GM19328 (cell line): ENCODE data around the gene PALLD.

Experiments
- ATAC-seq: cut with Tn5 transposase; IDR thresholded peaks from one replicate; pipeline ENCODE4 v1.9.1; 2021; ENCODE audit warnings: mild to moderate bottlenecking, moderate library complexity; ENCODE audit not compliant: unreplicated experiment

PALLD gene

DNA sequence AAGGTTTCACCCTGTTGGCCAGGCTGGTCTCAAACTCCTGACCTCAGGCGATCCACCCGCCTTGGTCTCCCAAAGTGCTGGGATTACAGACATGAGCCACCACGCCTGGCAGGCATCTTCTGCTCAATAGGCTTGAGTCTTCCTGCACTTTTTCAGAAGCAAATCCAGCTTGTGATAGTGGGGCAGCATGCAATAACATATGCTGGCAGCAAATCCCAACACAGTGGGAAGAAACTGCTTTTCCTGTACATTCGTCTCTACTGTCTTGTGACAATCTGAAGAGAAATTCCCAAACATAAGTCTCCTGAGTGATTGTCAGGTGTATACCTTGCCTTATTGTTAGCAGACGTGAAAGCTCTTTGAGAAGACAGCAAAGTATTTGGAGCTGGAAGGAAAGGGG, 145.7 kb downstream of the PALLD start:
- no peak for ATAC-seq

DNA sequence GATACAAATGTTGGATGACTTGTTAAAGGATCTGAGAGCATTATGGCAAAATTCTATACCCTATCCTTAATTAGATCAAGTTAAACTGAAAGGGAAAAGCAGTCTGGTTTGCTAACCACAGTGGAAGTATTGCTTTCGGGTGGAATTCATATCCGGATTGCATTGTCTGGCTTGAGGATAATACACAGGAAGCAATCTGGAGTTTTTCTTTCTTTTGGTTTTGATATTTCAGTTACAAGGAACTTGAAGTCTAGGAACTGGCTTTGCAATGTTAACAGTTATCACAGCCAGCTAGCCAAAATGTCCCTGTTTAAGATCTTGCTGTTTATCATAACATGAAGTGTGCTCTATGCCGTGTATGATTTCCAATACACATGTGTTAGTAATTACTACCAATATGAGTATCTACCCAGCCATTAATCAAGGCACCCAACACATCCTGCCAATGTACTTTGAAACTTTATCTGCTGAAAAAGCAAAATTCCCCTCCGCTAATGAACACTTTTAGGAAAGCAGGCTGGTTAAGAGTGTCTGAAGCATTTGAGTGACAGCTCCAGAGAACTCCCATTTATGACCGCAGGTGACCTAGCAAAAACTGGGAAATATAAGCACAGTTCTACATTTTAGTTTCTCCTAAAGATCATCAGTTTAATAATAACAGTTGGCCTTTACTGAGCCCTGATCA, 146.4 kb downstream of the PALLD start:
- ATAC-seq = no peak

DNA sequence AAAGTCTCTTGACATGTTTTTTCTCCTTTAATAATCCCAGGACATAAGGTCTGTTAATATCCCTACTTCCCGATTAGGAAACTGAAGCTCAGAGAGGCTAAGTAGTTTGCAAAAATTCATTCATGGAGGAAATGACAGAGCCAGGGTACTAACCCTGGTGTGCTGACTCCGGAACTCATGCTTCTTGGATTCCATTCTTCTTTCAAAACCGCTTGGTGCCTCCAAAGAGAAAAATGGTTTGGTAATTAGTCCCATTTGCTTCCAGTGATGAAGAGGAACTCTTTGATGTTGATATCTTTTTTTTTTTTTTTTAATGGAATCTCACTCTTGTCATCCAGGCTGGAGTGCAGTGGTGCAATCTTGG, 146.9 kb downstream of the PALLD start:
- no peak for ATAC-seq

DNA sequence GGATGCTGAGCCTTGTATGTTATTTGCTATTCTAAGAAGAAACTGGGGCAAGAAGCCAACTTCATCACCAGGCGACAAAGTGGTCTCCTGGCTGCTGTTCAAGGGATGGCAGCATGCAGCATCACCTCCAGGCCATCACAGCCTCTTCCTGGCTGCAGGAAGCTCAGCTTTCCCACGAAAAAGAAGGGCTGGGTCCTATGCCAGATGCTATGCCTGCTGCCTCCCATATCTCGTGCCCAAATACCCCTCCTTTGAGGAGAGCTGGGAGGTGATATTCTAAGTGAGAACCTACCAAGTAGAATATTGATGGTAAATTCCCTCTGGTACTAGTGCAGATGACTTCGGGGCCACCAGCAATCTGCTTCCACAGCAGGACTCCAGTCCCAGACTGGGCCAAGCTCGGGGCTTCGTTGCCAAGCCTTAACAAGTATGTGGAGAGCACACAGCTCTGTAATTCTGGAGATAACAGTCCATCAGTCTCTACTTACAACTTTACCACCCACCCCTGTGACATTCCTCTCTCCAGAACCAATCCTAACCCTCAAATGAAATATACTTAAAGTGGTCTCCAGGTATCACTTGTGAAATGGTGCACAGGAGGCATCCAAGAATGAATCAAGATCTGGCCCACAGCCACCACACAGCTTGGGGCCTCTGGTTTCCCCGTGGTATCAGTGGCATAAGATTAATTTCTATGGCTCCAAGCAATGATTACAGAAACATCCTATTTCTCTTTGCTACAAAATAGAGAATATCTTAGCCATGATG, 149.3 kb downstream of the PALLD start:
- no peak for ATAC-seq

DNA sequence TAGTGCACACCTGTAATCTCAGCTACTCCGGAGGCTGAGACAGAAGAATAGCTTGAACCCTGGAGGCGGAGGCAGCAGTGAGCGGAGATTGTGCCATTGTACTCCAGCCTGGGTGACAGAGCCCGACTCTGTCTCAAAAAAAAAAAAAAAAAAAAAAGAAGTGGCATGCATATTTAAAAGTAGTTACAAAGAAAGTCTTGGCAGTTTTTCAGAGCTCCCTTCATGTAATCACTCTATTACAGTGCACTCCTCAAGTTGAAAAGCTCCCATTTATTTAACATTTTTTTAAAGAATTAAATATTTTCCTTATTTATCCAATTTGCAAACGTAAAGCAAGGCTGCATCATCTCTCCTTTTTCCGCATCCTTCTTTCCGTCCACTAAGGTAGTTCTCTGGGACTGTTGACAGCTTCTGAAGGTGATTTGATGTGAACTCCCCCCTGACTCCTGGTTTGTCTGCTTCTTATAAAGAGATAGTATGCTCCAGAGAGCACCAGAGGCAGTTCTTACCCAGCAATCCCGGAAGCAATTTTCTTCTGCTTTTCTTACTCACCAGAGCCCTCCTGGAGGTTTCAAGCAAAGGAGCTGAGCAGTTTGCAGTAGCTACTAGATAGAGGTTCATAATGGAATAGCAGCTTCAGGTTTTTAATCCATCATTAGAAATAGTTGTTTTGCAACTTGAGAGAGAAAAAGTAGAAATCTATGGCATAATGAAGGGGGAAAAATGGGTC, 151.0 kb downstream of the PALLD start:
- ATAC-seq = no peak

DNA sequence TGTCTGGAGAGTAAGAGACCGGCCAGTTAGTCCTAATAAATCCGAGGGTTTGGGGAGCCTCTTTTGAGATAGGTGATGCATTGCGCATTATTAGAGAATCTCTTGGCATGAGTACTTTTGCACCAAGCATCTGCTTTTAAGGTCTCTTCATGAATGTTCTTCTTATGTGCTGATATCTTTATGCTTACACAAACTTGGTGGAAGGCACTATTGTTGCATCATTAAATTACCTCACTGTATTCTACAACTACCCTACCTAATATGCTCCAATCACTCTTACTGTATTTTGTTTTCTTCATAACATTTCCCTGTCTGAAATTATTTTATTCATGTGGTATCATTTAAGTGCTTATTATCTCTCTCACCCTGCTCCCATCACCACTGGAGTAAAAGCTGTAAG, 151.6 kb downstream of the PALLD start:
- no peak for ATAC-seq

DNA sequence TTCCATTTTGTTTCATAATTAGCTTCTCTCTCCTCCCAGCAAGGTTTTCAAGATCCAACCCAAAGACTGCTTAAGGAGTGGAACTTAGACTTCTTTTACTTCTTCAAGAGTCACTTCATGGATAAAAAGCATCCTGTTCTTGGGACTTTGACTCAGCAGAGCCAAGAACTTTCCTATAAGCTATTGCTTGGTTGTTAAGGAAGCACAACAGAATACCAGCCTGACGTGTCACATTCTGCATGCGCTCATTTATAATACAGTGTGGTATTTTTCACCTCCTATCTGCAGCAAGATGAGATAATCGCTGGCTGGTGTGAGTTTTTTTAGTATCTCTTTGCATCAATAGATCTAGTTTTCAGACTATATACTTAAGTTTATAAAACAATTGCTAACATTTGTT, 152.1 kb downstream of the PALLD start:
- no peak for ATAC-seq

DNA sequence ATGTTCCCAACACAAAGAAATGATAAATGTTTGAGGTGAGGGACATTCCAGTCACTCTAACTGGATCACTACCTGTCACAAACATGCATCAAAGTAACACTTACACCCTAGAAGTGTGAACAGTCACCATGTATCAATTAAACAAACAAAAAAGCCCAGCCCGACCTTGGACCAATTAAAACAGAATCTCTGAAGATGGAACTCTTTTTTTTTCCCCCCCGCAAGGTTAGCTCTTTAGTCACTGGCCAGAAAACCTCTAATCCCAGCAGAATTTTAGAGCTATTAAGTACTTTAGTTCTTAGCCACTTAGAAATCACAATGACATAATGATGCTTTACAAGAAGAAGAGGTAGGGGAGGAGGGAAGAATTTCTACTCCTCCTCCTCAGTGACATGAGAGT, 154.5 kb downstream of the PALLD start:
- ATAC-seq = no peak

DNA sequence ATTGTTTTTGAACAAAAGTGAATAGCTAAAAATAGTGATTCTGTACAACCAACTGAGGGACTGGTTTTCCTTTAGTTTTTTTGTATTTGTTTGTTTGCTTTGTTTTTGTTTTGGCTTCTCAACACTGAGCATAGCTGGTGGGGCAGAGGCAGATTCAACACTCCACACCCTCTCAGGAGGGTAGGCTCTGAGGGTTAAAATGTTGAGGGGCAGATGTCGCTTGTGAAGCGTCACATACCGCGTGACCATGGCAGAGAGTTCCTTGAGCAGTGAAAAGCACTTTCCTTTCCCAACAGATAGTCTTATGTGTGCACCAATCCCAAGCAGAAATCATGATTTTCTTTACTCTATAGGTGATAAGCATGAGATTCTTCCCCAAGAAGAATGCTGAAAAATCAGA, 155.0 kb downstream of the PALLD start:
- no peak for ATAC-seq

DNA sequence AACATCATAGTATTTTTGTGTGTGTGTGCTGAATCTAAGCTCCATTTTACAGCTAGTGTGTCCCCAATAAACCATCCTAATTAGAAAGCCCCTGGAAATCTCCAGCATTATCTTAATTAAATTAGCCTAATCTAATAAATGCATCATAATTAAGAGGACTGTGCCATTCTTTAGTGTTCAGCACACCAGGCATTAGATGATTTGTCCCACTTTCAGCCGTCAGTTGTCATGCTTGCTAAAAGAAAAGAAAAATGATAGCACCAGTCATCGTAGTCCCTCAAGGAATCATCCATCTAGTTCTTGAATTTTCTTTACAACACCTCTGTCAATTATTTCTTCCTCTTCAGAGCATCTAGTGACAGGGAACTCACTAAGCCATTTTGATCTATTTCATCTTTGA, 155.9 kb downstream of the PALLD start:
- no peak for ATAC-seq

DNA sequence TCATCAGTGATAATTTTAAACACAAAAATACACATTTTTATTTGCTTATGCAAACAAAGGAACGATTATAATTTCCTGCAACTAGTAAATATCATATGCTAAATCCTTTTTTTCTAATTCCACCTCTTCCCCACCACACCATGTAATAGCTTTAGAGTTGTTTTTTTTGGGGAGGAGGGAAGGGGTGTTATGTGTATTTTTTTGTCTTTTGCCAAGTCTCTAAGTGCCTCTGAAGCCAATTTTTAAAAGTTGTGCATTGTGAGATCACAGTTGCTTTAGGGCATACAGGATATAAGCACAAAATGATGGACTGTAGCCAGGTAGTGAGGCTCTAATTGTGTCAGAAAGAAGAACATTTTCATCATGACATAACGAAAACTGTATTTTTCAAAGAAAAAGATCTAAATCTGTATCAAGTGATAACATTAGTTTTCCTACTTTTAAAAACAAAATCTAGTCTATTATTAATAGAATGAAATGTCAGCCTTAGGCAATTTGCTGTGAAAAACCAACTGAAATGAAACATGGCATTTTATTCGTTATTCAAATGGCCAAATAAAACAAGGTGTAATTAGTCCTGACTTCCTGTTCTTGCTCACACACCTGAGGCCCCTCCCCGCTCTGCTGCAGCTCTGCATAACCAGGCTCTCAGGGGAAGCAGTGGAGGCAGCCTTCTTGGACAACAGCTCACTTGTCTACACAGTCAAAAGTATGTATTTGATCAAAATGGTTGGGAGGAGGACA, 157.4 kb downstream of the PALLD start:
- no peak for ATAC-seq

DNA sequence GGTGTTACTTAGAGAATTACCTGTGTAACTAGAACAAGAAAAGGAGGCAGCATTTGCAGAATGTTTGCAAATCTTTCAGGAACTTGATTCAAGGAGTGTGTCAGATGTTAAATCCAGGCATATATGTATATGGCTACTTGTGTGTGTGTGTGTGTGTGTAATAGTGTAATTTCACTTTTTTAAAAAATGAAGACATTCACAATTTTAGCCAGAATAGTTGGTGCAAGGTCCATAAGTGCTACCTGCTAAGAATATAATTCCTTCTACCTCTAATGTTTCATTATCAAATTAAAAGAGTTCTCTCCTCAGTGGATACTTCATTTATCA, 158.0 kb downstream of the PALLD start:
- ATAC-seq = no peak

DNA sequence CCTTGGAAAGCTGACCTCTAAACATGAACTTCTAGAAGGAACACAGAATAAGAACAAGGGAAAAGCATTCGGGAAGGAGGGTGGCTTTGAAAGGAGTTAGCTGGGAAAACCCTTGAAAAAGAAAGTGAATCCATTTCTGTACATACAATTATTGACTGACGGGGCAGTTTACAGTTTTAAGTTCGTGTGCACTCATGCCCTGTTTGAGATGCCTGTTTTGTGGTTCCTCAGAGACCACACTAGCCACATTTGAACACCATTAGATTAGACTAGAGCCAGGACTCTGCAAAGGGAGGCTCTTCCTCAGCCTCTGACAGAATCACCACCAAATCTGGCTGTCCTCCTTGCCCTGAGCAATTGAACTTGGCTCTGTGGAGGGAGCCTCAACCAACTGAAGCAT, 158.3 kb downstream of the PALLD start:
- ATAC-seq = no peak

DNA sequence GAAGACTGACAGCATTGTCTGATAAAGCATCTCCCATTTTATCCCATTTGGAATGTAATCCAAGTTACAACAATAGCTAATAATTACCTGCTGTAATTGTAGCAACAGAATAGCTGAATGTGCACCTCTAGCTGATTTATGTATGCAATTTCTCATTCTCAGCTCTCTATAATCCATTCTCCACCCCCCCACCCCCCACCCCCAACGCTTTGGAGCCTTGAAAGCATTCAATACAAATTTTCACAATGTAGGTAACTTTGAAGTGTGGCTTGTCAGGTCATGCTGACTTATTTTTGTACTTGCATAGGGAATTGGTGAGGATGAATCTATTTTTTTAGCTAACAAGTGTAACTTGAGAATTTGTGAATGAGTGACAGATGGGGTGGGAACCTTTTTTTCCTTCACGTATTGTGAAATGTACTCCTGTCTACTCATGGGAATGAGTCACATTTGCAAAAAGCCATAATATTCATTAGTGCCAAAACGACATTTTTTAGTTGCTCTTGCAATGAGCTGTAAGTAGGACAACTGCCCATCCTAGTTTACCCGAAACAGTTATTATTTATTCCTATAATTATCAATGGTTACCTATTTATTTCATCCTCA, 159.3 kb downstream of the PALLD start:
- ATAC-seq = no peak

DNA sequence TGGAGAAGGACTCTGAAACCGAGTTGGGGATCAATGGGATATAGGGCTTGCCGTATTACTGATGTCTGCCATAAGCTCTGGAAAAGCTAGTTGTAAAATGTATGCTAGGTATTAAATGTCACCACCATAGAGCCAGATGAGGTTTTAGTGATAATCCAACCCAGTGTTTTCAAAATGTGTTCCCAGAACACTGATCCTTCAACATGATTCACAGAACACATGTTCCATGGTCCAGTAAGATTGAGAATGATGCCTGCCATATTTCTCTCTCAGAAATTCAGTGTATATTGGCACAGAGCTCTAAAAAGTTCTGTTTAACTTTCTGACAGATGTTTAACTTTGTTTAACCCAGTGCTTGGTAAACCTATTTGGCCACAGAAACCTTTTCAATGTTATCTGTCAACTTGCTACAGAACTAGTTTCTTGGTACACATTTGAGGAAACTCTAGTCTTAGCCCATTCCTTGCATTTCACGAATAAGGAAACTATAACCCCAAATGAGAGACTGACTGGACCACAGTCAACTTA, 160.2 kb downstream of the PALLD start:
- no peak for ATAC-seq

DNA sequence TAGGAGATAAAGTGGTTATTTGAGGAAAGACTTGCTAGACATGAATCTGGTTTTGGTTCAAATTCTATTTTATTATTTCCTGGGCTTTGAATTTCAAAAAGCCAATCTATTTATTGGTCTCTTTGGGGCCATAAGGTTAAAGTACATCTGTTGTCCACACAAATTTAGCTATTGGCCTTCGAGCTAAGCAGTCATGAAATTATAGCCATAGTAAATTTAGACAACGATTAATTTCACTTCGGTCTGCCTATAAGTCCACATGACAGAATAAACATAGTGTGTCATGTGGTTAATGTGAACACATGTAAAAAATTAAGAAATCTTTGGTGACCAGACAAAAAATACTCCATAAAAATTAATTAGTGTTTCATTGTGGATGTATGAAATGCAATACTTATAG, 161.9 kb downstream of the PALLD start:
- no peak for ATAC-seq

DNA sequence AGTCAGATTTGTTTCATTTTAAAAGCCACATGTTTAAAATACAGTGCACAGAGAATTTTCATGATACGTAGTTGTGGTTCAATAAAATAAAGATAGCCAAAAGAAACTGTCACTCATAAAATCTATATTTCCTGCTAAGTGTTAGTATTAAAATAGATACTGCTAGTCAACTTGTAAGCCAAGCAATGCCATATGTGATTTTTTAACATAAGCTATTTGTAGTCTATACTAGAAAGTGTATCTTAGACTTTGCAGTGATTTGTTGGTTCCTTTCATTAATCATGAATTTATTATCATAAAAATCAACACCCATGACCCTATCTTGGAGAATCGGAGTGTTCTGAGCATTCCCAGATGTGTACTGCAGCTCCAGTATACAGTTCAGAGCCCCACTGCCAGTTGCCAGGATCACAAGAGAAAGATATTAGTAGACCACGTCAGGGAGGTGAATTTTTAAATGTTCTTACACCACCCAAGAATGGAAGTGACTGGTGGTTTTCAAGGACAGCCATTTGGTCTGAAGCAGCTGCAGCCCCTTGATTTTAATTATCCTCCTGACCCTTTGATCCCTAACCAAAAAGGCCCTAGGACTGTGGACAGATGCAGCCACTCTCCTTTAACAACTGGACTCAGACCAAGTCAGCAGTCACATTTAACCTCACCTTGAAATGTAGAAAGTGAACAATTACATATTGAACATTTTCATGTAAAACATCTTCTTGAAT, 163.1 kb downstream of the PALLD start:
- ATAC-seq = no peak

DNA sequence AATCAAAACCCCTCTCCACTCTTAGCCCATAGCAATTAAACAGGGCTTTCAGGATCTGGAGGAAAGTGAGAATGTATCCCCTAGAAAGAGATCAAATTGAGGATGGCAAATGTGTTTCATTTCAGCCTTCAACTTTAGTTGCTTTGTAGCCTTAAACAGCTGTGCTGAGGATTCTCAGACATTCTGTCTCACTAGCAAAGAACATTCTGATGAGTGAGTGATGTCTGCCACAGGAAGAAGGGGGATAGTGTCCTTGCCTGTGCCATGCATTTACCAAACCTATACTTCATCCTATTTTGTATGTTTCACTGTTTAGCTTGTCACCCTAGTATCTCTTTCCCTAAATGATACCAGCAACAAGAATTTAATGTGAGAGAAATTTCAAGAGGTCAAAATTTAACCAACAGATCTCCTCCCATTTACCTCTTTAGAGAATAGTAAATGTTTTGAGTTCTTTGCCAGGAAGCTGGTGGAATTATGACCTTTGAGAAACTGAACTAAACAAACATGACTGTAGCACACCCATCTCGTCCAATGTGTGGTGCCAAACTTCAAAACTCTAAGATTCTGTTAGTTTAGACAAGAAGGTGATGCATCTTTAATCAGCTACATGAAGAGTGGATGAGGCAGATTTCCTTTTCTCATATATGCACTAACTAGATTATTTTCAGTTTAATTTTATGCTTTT, 165.6 kb downstream of the PALLD start:
- ATAC-seq = no peak

DNA sequence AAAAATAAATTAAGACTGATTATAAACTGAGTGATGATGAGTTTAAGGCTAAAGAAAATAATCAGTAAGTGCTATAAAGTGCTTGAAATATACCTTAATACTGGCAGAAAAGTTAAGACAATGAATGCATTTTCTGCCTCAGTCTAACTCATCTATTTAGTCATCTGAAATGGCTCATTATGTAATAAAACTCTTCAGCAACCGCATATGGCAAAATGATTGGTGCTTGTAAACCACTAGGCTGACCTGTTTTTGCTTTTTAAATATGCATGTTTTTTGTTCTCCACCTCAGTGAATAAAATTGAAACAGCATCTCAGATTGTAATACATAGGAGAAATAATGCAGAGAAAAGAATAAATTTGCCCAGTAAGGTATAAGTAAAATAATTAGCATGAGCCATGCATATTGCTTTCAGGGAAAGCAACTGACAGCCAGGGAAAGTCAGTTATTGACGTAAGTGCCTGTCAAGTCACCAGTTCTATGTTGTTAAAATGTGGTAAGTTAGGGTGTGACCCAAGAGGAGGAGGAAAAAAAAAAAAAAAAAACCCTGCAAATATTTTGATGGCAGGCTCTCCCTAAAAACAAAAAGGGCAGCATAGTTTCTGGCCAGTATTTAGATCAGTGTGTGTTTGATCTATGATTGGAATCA, 167.5 kb downstream of the PALLD start:
- no peak for ATAC-seq
